HepG2 (cell line): Measurements from ENCODE around the gene RNF114. TPM values are rescaled to one million over a fixed set of nuclear protein-coding genes. Genes with fewer than 3 reads are reported as not detected.

Experiments used
- ATAC-seq: fragments of 200-7000 bp; cut with Tn5 transposase; 3 replicates; pipeline ENCODE4 v1.9.1; 2020; ENCODE audit warnings: mild to moderate bottlenecking, moderate library complexity
- BruUV-seq: library from RNA; stranded (reverse); fragments of 400-500 nt; replicated peaks from 2 replicates; lab custom pipeline; 2021; lab: Mats Ljungman, UMichigan
- CTCF ChIA-PET: fragments of 300-600 bp; formaldehyde crosslinking; extraction: SDS; loops from one replicate; lab custom pipeline; 2021; ENCODE audit warnings: low total read pairs, inconsistent platforms, low intra/inter-chr PET ratio; lab: Yijun Ruan, JAX
- POLR2A ChIA-PET: fragments of 350-600 bp; sonication (Branson Sonifier 250); formaldehyde crosslinking; loops from one replicate; lab custom pipeline; 2020; ENCODE audit warnings: antibody characterized with exemption, inconsistent platforms; lab: Yijun Ruan, JAX
- DNase-seq: peaks from one replicate; pipeline ENCODE4 v3.0.0-alpha.2; 2015; ENCODE audit warnings: low spot score
- FAIRE-seq: peaks from 3 replicates; lab custom pipeline; 2011; peaks lifted over from hg19 to GRCh38; lab: Jason Lieb, UNC
- H2AFZ ChIP-seq: one replicate; pipeline ENCODE4 v1.6.1; 2011; ENCODE audit warnings: low read length, inconsistent platforms
- H3K27ac ChIP-seq: fragments of 300-600 bp; 3 replicates; pipeline ENCODE4 v1.8.0; 2011; ENCODE audit warnings: mixed run types, mild to moderate bottlenecking, mixed read lengths, low read length, inconsistent platforms; ENCODE audit not compliant: insufficient read depth; ENCODE audit errors: extremely low read length
- H3K27me3 ChIP-seq, 2 experiments: fragments of 200-600 bp in 1 of 2; 2 replicates in 1 of 2; 3 replicates in 1 of 2; pipeline versions ENCODE4 v1.6.0 to v1.8.0; 2011; ENCODE audit warnings: low read length in 2 of 2, mild to moderate bottlenecking in 2 of 2, moderate library complexity in 2 of 2, inconsistent platforms in 1 of 2; ENCODE audit not compliant: insufficient read depth in 2 of 2, control insufficient read depth in 1 of 2
- H3K36me3 ChIP-seq, 2 experiments: fragments of 200-600 bp in 1 of 2; replicated peaks in 1 of 2; 2 replicates in 1 of 2; 3 replicates in 1 of 2; pipeline versions ENCODE4 v1.5.1 to v1.8.0; 2011; ENCODE audit warnings: low read length in 2 of 2, inconsistent platforms in 1 of 2; ENCODE audit not compliant: insufficient read depth in 2 of 2, control insufficient read depth in 1 of 2
- H3K4me1 ChIP-seq: 2 replicates; pipeline ENCODE4 v1.5.1; 2012; ENCODE audit warnings: low read length, inconsistent platforms; ENCODE audit not compliant: insufficient read depth
- H3K4me2 ChIP-seq: 2 replicates; pipeline ENCODE4 v1.6.0; 2011; ENCODE audit warnings: low read depth, low read length, inconsistent platforms
- H3K4me3 ChIP-seq, 3 experiments: fragments of 200-600 bp in 1 of 3; sonication (generic), shearing (Covaris generic) in 1 of 3; replicated peaks in 1 of 3; 2 replicates each; pipeline ENCODE4 v1.5.1; 2011 to 2016; ENCODE audit warnings: low read length in 3 of 3, inconsistent platforms in 2 of 3, low read depth in 2 of 3, mild to moderate bottlenecking in 2 of 3, control low read depth in 1 of 3, mixed read lengths in 1 of 3; ENCODE audit not compliant: insufficient read depth in 1 of 3
- H3K79me2 ChIP-seq: one replicate; pipeline ENCODE4 v1.6.1; 2011; ENCODE audit warnings: low read length, inconsistent platforms; ENCODE audit not compliant: insufficient read depth
- H3K9ac ChIP-seq: 2 replicates; pipeline ENCODE4 v1.6.0; 2011; ENCODE audit warnings: mild to moderate bottlenecking, low read depth, low read length, inconsistent platforms; ENCODE audit not compliant: insufficient read depth
- H3K9me3 ChIP-seq: 2 replicates; pipeline ENCODE4 v1.5.1; 2012; ENCODE audit warnings: mild to moderate bottlenecking, low read length
- H4K20me1 ChIP-seq: 2 replicates; pipeline ENCODE4 v1.6.0; 2011; ENCODE audit warnings: inconsistent platforms, mild to moderate bottlenecking, low read length, moderate library complexity; ENCODE audit not compliant: insufficient read depth
- AHR ChIP-seq: IDR thresholded peaks from 2 replicates; pipeline ENCODE4 v1.6.1; 2018; ENCODE audit warnings: missing genetic modification reagents, missing compliant biosample characterization
- ARNTL ChIP-seq: sonication (generic); formaldehyde crosslinking; IDR thresholded peaks from 2 replicates; pipeline ENCODE4 v1.4.0; 2020; ENCODE audit warnings: mild to moderate bottlenecking, missing genetic modification reagents
- CHD2 ChIP-seq: IDR thresholded peaks from 2 replicates; pipeline ENCODE4 v1.6.1; 2011; ENCODE audit warnings: low read depth, low read length, improper control_type of control experiment
- ERF ChIP-seq: IDR thresholded peaks from 2 replicates; pipeline ENCODE4 v1.6.1; 2018; ENCODE audit warnings: missing biosample characterization, missing genetic modification reagents
- HOXA7 ChIP-seq: sonication (generic); formaldehyde crosslinking; IDR thresholded peaks from 2 replicates; pipeline ENCODE4 v1.8.1; 2022; ENCODE audit warnings: mild to moderate bottlenecking, missing genetic modification reagents, moderate library complexity
- IKZF1 ChIP-seq: fragments of 450-650 bp; IDR thresholded peaks from 2 replicates; pipeline ENCODE4 v1.7.1; 2016
- ZBTB38 ChIP-seq: sonication (generic); formaldehyde crosslinking; IDR thresholded peaks from 2 replicates; pipeline ENCODE4 v1.5.1; 2020; ENCODE audit warnings: mild to moderate bottlenecking, missing genetic modification reagents
- ZC3H13 ChIP-seq: sonication (generic); formaldehyde crosslinking; IDR thresholded peaks from 2 replicates; pipeline ENCODE4 v1.8.1; 2023; ENCODE audit warnings: mild to moderate bottlenecking, missing genetic modification reagents, moderate library complexity
- ZNF572 ChIP-seq: sonication (generic); formaldehyde crosslinking; IDR thresholded peaks from 2 replicates; pipeline ENCODE4 v1.5.1; 2020; ENCODE audit warnings: mild to moderate bottlenecking, missing genetic modification reagents
- ZNF746 ChIP-seq: sonication (generic); formaldehyde crosslinking; IDR thresholded peaks from 2 replicates; pipeline ENCODE4 v1.8.0; 2022; ENCODE audit warnings: mild to moderate bottlenecking, missing genetic modification reagents
- ZNF768 ChIP-seq: sonication (generic); formaldehyde crosslinking; IDR thresholded peaks from 2 replicates; pipeline ENCODE4 v1.4.0; 2020; ENCODE audit warnings: missing genetic modification reagents
- ZNF883 ChIP-seq: sonication (generic); formaldehyde crosslinking; IDR thresholded peaks from 2 replicates; pipeline ENCODE4 v1.5.1; 2020; ENCODE audit warnings: mild to moderate bottlenecking, missing genetic modification reagents; ENCODE audit errors: not compliant biosample characterization
- WGBS: methylation state at CpG from one replicate; pipeline ENCODE4 v1.1.6; 2017; ENCODE audit warnings: low lambda C conversion rate; 5-methylcytosine and 5-hydroxymethylcytosine counted together
- in situ Hi-C: cut with HindIII; loops from 2 replicates; pipeline ENCODE4 v1.10.0; 2017; ENCODE audit warnings: low pct_unique_long_range_greater_than_20kb; ENCODE audit not compliant: extremely low pct_ligation_motif_present
- intact Hi-C: fragments of 100-400 bp; cut with micrococcal nuclease; formaldehyde crosslinking; loops from one replicate; pipeline ENCODE4 v1.10.0; 2022; ENCODE audit not compliant: unreplicated experiment
- polyA plus RNA-seq, 8 experiments: library from polyadenylated mRNA; depleted of rRNA in 3 of 8; stranded (reverse) in 7 of 8; unstranded in 1 of 8; fragments of >200 nt; fragmentation: Illumina TruSeq in 4 of 8; extraction: Trizol in 4 of 8; gene quantifications; 2 replicates each; pipeline versions ENCODE4 v1.2.1 to v1.2.3, GENCODE V29; 2011 to 2016; ENCODE audit warnings: low read depth in 4 of 8, missing spikeins in 1 of 8, mixed read lengths in 1 of 8; ENCODE audit not compliant: insufficient read depth in 1 of 8
- total RNA-seq, 5 experiments: library from RNA; depleted of rRNA; stranded (reverse); fragments of >200 nt; fragmentation: Illumina TruSeq; extraction: Trizol; gene quantifications; 2 replicates each; pipeline ENCODE4 v1.2.3, GENCODE V29; 2016; ENCODE audit warnings: low read depth in 1 of 5
- TF ChIP-seq, protein P1 (sequence below): sonication (generic); formaldehyde crosslinking; IDR thresholded peaks from 2 replicates; pipeline ENCODE4 v1.4.0; 2020; ENCODE audit warnings: mild to moderate bottlenecking, missing genetic modification reagents
- TF ChIP-seq, protein P2 (sequence below): sonication (generic); formaldehyde crosslinking; conservative IDR thresholded peaks from 2 replicates; pipeline ENCODE4 v1.5.0; 2020; ENCODE audit warnings: missing genetic modification reagents
- TF ChIP-seq, protein P3 (sequence below): sonication (generic); formaldehyde crosslinking; IDR thresholded peaks from 2 replicates; pipeline ENCODE4 v1.8.1; 2023; ENCODE audit warnings: mild to moderate bottlenecking, missing genetic modification reagents
- TF ChIP-seq, protein P4 (sequence below): sonication (generic); formaldehyde crosslinking; IDR thresholded peaks from 2 replicates; pipeline ENCODE4 v1.5.0; 2020; ENCODE audit warnings: missing genetic modification reagents, mild to moderate bottlenecking, borderline replicate concordance
- TF ChIP-seq, protein P5 (sequence below): sonication (generic); formaldehyde crosslinking; IDR thresholded peaks from 2 replicates; pipeline ENCODE4 v1.4.0; 2020; ENCODE audit warnings: missing genetic modification reagents

The RNF114 gene
- total and polyA plus RNA-seq, 2 of the 13 experiments (the other 11 are each of a cell fraction or from before 2014, with no cell fraction given): 119 to 126 TPM

DNA sequence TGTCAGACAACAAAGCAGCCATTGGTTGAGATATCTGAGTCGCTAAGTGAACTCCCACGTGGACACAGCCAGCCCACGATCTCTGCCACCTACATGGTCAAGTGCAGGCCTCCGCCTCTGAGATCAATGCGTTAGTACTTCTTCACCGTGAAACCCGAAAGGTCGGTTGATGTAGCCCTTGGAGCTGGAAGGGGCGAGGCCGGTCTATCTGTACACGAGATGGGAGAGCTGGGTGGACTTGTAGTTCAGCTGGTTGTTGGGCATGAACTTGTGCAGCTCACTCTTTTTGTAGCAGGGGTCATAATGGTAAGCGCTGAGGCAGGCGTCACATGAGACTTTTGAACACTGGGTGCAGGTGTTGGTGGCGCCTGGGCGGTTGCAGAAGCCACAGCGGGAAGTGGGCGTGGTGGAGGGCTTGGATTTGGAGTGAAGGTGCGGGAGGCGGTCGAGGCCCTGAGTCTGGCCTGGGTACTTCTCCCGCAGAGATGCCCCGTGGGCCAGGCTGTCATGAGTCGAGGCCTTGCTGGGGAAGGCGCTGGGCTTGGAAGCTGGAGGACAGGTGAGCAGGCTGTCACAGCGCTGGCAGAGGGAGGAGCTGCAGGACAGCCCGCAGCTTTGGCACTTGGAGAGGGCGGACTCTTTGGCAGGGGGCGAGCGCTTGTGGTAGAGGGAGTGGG is 30.6 kb upstream of the RNF114 start:
- Histone ChIP-seq H3K79me2 (peaks cover 15% of the 10 kb centered on the region), H3K36me3 (peaks cover 38 to 57% of the 10 kb centered on the region in 2 experiments), H3K27ac (peak overlapping the region; percentile 48), H3K27me3 (no peaks in the 10 kb centered on the region), H3K4me1 (peaks cover 46% of the 10 kb centered on the region), H3K9ac (no peak overlapping the region), H2AFZ (no peak overlapping the region), H4K20me1 (no peaks in the 10 kb centered on the region), H3K4me2 (no peak overlapping the region), H3K4me3 (no peak overlapping the region), H3K9me3 (no peaks in the 10 kb centered on the region)
- DNase-seq (no peak), FAIRE-seq (no peak), ATAC-seq (no peak)
- in situ Hi-C loops (no loop called here), intact Hi-C loops (no loop called here)
- ChIA-PET POLR2A (interaction anchor here (0.6 to 5.0 kb wide), 5 partner anchors 9 to 248 kb away, joined by 3 to 36 read pairs (median 3); partner anchors contain the start of gene SPATA2), CTCF (no interaction called here)
- no TSS peak for BruUV-seq
- WGBS: 90% methylated on average over 29 of the region's 29 CpGs
- TF ChIP-seq ZBTB38 (CRISPR knock-in tag) (peak; percentile 93), CHD2 (no peak), ZNF746 (CRISPR knock-in tag) (no peak), ZNF768 (CRISPR knock-in tag) (peak; percentile 30; the same call in 1 of the 2 replicates), ZC3H13 (0 out of 2 replicates have a peak, but pooled peaks have one; percentile 67), IKZF1 (no peak), ERF (CRISPR knock-in tag) (no peak), HOXA7 (0 out of 2 replicates have a peak, but pooled peaks have one; percentile 12), AHR (CRISPR knock-in tag) (0 out of 2 replicates have a peak, but pooled peaks have one; percentile 1), ARNTL (no peak), ZNF883 (CRISPR knock-in tag) (peak; percentile 36), ZNF572 (CRISPR knock-in tag) (0 out of 2 replicates have a peak, but pooled peaks have one; percentile 67)
- TF ChIP-seq, protein P1, sequence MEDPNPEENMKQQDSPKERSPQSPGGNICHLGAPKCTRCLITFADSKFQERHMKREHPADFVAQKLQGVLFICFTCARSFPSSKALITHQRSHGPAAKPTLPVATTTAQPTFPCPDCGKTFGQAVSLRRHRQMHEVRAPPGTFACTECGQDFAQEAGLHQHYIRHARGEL (CRISPR knock-in tag): 0 out of 2 replicates have a peak, but pooled peaks have one; percentile 3
- TF ChIP-seq, protein P2, sequence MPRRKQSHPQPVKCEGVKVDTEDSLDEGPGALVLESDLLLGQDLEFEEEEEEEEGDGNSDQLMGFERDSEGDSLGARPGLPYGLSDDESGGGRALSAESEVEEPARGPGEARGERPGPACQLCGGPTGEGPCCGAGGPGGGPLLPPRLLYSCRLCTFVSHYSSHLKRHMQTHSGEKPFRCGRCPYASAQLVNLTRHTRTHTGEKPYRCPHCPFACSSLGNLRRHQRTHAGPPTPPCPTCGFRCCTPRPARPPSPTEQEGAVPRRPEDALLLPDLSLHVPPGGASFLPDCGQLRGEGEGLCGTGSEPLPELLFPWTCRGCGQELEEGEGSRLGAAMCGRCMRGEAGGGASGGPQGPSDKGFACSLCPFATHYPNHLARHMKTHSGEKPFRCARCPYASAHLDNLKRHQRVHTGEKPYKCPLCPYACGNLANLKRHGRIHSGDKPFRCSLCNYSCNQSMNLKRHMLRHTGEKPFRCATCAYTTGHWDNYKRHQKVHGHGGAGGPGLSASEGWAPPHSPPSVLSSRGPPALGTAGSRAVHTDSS (CRISPR knock-in tag): 0 out of 2 replicates have a peak, but pooled peaks have one; percentile 20
- TF ChIP-seq, protein P3, sequence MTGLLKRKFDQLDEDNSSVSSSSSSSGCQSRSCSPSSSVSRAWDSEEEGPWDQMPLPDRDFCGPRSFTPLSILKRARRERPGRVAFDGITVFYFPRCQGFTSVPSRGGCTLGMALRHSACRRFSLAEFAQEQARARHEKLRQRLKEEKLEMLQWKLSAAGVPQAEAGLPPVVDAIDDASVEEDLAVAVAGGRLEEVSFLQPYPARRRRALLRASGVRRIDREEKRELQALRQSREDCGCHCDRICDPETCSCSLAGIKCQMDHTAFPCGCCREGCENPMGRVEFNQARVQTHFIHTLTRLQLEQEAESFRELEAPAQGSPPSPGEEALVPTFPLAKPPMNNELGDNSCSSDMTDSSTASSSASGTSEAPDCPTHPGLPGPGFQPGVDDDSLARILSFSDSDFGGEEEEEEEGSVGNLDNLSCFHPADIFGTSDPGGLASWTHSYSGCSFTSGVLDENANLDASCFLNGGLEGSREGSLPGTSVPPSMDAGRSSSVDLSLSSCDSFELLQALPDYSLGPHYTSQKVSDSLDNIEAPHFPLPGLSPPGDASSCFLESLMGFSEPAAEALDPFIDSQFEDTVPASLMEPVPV: no peak
- TF ChIP-seq, protein P4, sequence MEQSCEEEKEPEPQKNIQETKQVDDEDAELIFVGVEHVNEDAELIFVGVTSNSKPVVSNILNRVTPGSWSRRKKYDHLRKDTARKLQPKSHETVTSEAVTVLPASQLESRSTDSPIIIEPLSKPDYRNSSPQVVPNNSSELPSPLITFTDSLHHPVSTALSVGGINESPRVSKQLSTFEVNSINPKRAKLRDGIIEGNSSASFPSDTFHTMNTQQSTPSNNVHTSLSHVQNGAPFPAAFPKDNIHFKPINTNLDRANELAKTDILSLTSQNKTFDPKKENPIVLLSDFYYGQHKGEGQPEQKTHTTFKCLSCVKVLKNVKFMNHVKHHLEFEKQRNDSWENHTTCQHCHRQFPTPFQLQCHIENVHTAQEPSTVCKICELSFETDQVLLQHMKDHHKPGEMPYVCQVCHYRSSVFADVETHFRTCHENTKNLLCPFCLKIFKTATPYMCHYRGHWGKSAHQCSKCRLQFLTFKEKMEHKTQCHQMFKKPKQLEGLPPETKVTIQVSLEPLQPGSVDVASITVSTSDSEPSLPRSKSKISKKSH: 0 out of 2 replicates have a peak, but pooled peaks have one; percentile 20
- TF ChIP-seq, protein P5, sequence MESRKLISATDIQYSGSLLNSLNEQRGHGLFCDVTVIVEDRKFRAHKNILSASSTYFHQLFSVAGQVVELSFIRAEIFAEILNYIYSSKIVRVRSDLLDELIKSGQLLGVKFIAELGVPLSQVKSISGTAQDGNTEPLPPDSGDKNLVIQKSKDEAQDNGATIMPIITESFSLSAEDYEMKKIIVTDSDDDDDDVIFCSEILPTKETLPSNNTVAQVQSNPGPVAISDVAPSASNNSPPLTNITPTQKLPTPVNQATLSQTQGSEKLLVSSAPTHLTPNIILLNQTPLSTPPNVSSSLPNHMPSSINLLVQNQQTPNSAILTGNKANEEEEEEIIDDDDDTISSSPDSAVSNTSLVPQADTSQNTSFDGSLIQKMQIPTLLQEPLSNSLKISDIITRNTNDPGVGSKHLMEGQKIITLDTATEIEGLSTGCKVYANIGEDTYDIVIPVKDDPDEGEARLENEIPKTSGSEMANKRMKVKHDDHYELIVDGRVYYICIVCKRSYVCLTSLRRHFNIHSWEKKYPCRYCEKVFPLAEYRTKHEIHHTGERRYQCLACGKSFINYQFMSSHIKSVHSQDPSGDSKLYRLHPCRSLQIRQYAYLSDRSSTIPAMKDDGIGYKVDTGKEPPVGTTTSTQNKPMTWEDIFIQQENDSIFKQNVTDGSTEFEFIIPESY (CRISPR knock-in tag): peak; percentile 79
